IMR-90 (cell line): ENCODE results near the gene TEX28. TPM values are rescaled to one million over a fixed set of nuclear protein-coding genes. Genes with fewer than 3 reads are reported as not detected.

ENCODE experiments used
- ATAC-seq: fragments of 200-7000 bp; cut with Tn5 transposase; 2 replicates; pipeline ENCODE4 v1.9.1; 2020; ENCODE audit warnings: low read depth, mild to moderate bottlenecking, moderate library complexity
- BruUV-seq: library from RNA; stranded (reverse); fragments of 400-500 nt; replicated peaks from 2 replicates; lab custom pipeline; 2021; lab: Mats Ljungman, UMichigan
- CTCF ChIA-PET: fragments of 300-600 bp; formaldehyde crosslinking; extraction: SDS; loops from one replicate; lab custom pipeline; 2021; ENCODE audit warnings: antibody characterized with exemption; lab: Yijun Ruan, JAX
- POLR2A ChIA-PET: fragments of 300-600 bp; sonication (Branson Sonifier 250); formaldehyde crosslinking; loops from one replicate; lab custom pipeline; 2022; ENCODE audit warnings: antibody characterized with exemption; ENCODE audit not compliant: unreplicated experiment; lab: Charles Lee
- DNase-seq: peaks from one replicate; pipeline ENCODE4 v3.0.0; 2013
- H2AFZ ChIP-seq: replicated peaks from 2 replicates; pipeline ENCODE3; 2013; ENCODE audit warnings: low read length, mild to moderate bottlenecking; ENCODE audit not compliant: poor library complexity
- H2AK5ac ChIP-seq: 2 replicates; pipeline ENCODE4 v1.6.1; 2013; ENCODE audit warnings: low read depth, low read length, inconsistent platforms
- H2AK9ac ChIP-seq: replicated peaks from 2 replicates; pipeline ENCODE3; 2013; ENCODE audit warnings: mild to moderate bottlenecking, low read depth, low read length, moderate library complexity; ENCODE audit not compliant: poor library complexity
- H2BK120ac ChIP-seq: 2 replicates; pipeline ENCODE4 v1.6.1; 2013; ENCODE audit warnings: low read depth, low read length, inconsistent platforms
- H2BK15ac ChIP-seq: 3 replicates; pipeline ENCODE4 v1.6.1; 2013; ENCODE audit warnings: low read depth, low read length, inconsistent platforms
- H2BK20ac ChIP-seq: 2 replicates; pipeline ENCODE4 v1.6.1; 2013; ENCODE audit warnings: low read depth, mild to moderate bottlenecking, inconsistent platforms, low read length, moderate library complexity
- H2BK5ac ChIP-seq: 2 replicates; pipeline ENCODE4 v1.6.1; 2013; ENCODE audit warnings: mild to moderate bottlenecking, low read depth, low read length, inconsistent platforms; ENCODE audit not compliant: poor library complexity, severe bottlenecking
- H3K14ac ChIP-seq: replicated peaks from 2 replicates; pipeline ENCODE4 v1.6.1; 2013; ENCODE audit warnings: low read depth, low read length, inconsistent platforms
- H3K18ac ChIP-seq: 2 replicates; pipeline ENCODE4 v1.6.1; 2013; ENCODE audit warnings: low read depth, low read length, control low read depth
- H3K23ac ChIP-seq: 2 replicates; pipeline ENCODE4 v1.6.1; 2013; ENCODE audit warnings: low read depth, low read length, inconsistent platforms
- H3K27ac ChIP-seq: 2 replicates; pipeline ENCODE4 v1.5.1; 2013; ENCODE audit warnings: mild to moderate bottlenecking, control low read depth, low read length; ENCODE audit not compliant: insufficient read depth
- H3K27me3 ChIP-seq: 2 replicates; pipeline ENCODE4 v1.6.1; 2013; ENCODE audit warnings: low read length; ENCODE audit not compliant: control insufficient read depth, insufficient read depth
- H3K36me3 ChIP-seq: 2 replicates; pipeline ENCODE4 v1.6.1; 2013; ENCODE audit warnings: low read length, mixed read lengths; ENCODE audit not compliant: control insufficient read depth, insufficient read depth
- H3K4ac ChIP-seq: 2 replicates; pipeline ENCODE4 v1.6.1; 2013; ENCODE audit warnings: low read depth, low read length, inconsistent platforms
- H3K4me1 ChIP-seq: 2 replicates; pipeline ENCODE4 v1.6.1; 2013; ENCODE audit warnings: low read length, mixed read lengths; ENCODE audit not compliant: control insufficient read depth, insufficient read depth
- H3K4me2 ChIP-seq: 2 replicates; pipeline ENCODE4 v1.6.1; 2013; ENCODE audit warnings: low read depth, mild to moderate bottlenecking, control low read depth, low read length, moderate library complexity
- H3K4me3 ChIP-seq: 2 replicates; pipeline ENCODE4 v1.5.1; 2013; ENCODE audit warnings: low read depth, mild to moderate bottlenecking, control low read depth, low read length, moderate library complexity; ENCODE audit not compliant: insufficient read depth
- H3K56ac ChIP-seq: 2 replicates; pipeline ENCODE4 v1.6.1; 2013; ENCODE audit warnings: low read length, inconsistent platforms; ENCODE audit not compliant: insufficient read depth; ENCODE audit errors: extremely low read depth
- H3K79me1 ChIP-seq, 2 experiments: 2 replicates each; pipeline ENCODE4 v1.6.1; 2013; ENCODE audit warnings: low read length in 2 of 2, inconsistent platforms in 1 of 2, low read depth in 1 of 2
- H3K9ac ChIP-seq: 2 replicates; pipeline ENCODE4 v1.6.1; 2013; ENCODE audit warnings: low read depth, low read length, control low read depth
- H3K9me1 ChIP-seq: 2 replicates; pipeline ENCODE4 v1.6.1; 2013; ENCODE audit warnings: low read length, inconsistent platforms; ENCODE audit not compliant: insufficient read depth
- H3K9me3 ChIP-seq: 2 replicates; pipeline ENCODE4 v1.6.1; 2013; ENCODE audit warnings: low read length; ENCODE audit not compliant: control insufficient read depth, insufficient read depth
- H4K20me1 ChIP-seq: 2 replicates; pipeline ENCODE4 v1.6.1; 2013; ENCODE audit warnings: low read length, inconsistent platforms; ENCODE audit not compliant: insufficient read depth
- H4K5ac ChIP-seq: 2 replicates; pipeline ENCODE4 v1.6.1; 2013; ENCODE audit warnings: mild to moderate bottlenecking, low read depth, low read length, control low read depth
- H4K8ac ChIP-seq, 2 experiments: 2 replicates each; pipeline ENCODE4 v1.6.1; 2013; ENCODE audit warnings: low read depth in 2 of 2, low read length in 2 of 2, control low read depth in 1 of 2, inconsistent platforms in 1 of 2
- H4K91ac ChIP-seq: 2 replicates; pipeline ENCODE4 v1.6.1; 2013; ENCODE audit warnings: low read depth, low read length, inconsistent platforms; ENCODE audit not compliant: insufficient read depth
- BHLHE40 ChIP-seq: fragments of 150-350 bp; IDR thresholded peaks from 2 replicates; pipeline ENCODE4 v1.6.1; 2016; ENCODE audit warnings: mild to moderate bottlenecking, low read depth, low read length
- CEBPB ChIP-seq: IDR thresholded peaks from 2 replicates; pipeline ENCODE4 v1.6.1; 2012; ENCODE audit warnings: low read depth, low read length, improper control_type of control experiment
- CHD1 ChIP-seq: IDR thresholded peaks from 2 replicates; pipeline ENCODE4 v1.6.1; 2012; ENCODE audit warnings: low read depth, low read length, improper control_type of control experiment
- FOS ChIP-seq: fragments of 150-350 bp; IDR thresholded peaks from 2 replicates; pipeline ENCODE4 v1.6.1; 2016; ENCODE audit warnings: low read depth, low read length
- MAFK ChIP-seq: IDR thresholded peaks from 2 replicates; pipeline ENCODE4 v1.6.1; 2012; ENCODE audit warnings: low read depth, low read length, improper control_type of control experiment
- MAZ ChIP-seq: IDR thresholded peaks from 2 replicates; pipeline ENCODE4 v1.6.1; 2012; ENCODE audit warnings: low read depth, mild to moderate bottlenecking, low read length, improper control_type of control experiment, moderate library complexity, borderline replicate concordance
- MXI1 ChIP-seq: IDR thresholded peaks from 2 replicates; pipeline ENCODE4 v1.6.1; 2012; ENCODE audit warnings: low read depth, mild to moderate bottlenecking, low read length, moderate library complexity, borderline replicate concordance
- NFE2L2 ChIP-seq: fragments of 150-350 bp; IDR thresholded peaks from 2 replicates; pipeline ENCODE4 v1.6.1; 2016; ENCODE audit warnings: low read depth, mild to moderate bottlenecking, low read length
- POLR2A ChIP-seq: IDR thresholded peaks from 2 replicates; pipeline ENCODE4 v1.6.1; 2012; ENCODE audit warnings: mild to moderate bottlenecking, low read depth, low read length
- RAD21 ChIP-seq: IDR thresholded peaks from 2 replicates; pipeline ENCODE4 v1.6.1; 2012; ENCODE audit warnings: low read length, improper control_type of control experiment
- RCOR1 ChIP-seq: IDR thresholded peaks from 2 replicates; pipeline ENCODE4 v1.6.1; 2012; ENCODE audit warnings: mild to moderate bottlenecking, low read length, improper control_type of control experiment; ENCODE audit not compliant: insufficient replicate concordance
- RFX5 ChIP-seq: IDR thresholded peaks from 2 replicates; pipeline ENCODE4 v1.8.0; 2012; ENCODE audit warnings: low read depth, mild to moderate bottlenecking, low read length, moderate library complexity
- SMC3 ChIP-seq: fragments of 150-350 bp; IDR thresholded peaks from 2 replicates; pipeline ENCODE4 v1.6.1; 2016; ENCODE audit warnings: low read depth, mild to moderate bottlenecking, antibody characterized with exemption, low read length, moderate library complexity
- WGBS, 2 experiments: methylation state at CpG; one replicate each; pipeline versions ENCODE4 v1.1.5 to v1.1.7; 2013; ENCODE audit warnings: missing lambda C conversion rate in 2 of 2; ENCODE audit not compliant: insufficient read length in 1 of 2; ENCODE audit errors: extremely low coverage in 2 of 2; 5-methylcytosine and 5-hydroxymethylcytosine counted together
- dilution Hi-C: fragments of 300-500 bp; cut with HindIII; formaldehyde crosslinking; loops from one replicate; pipeline ENCODE4 v1.14.3; 2018; ENCODE audit warnings: low sequenced_read_pairs; ENCODE audit not compliant: unreplicated experiment
- in situ Hi-C: fragments of 300-500 bp; cut with MboI; formaldehyde crosslinking; loops from 3 replicates; pipeline ENCODE4 v1.14.3; 2019; ENCODE audit warnings: low sequenced_read_pairs, inconsistent platforms, mixed read lengths
- intact Hi-C: fragments of 100-400 bp; cut with micrococcal nuclease; formaldehyde crosslinking; loops from 2 replicates; pipeline ENCODE4 v1.10.0; 2022
- polyA plus RNA-seq, 3 experiments: library from polyadenylated mRNA; depleted of rRNA; stranded (reverse); fragments of >200 nt; gene quantifications; 2 replicates each; pipeline ENCODE4 v1.2.3, GENCODE V29; 2012; ENCODE audit warnings: low replicate concordance in 1 of 3
- total RNA-seq: library from RNA; depleted of rRNA; stranded (reverse); fragments of >200 nt; gene quantifications from 2 replicates; pipeline ENCODE4 v1.2.3, GENCODE V29; 2012
- TF ChIP-seq, protein P1 (sequence below): fragments of 150-350 bp; IDR thresholded peaks from 2 replicates; pipeline ENCODE4 v1.6.1; 2017; ENCODE audit warnings: mild to moderate bottlenecking, antibody characterized with exemption, low read length, low read depth
- TF ChIP-seq, protein P2 (sequence below): fragments of 150-350 bp; IDR thresholded peaks from 2 replicates; pipeline ENCODE4 v1.6.1; 2016; ENCODE audit warnings: low read depth, mild to moderate bottlenecking, low read length, moderate library complexity, borderline replicate concordance

Gene TEX28
- total and polyA plus RNA-seq, 2 of the 4 experiments (the other 2 are of a cell fraction): not detected

DNA sequence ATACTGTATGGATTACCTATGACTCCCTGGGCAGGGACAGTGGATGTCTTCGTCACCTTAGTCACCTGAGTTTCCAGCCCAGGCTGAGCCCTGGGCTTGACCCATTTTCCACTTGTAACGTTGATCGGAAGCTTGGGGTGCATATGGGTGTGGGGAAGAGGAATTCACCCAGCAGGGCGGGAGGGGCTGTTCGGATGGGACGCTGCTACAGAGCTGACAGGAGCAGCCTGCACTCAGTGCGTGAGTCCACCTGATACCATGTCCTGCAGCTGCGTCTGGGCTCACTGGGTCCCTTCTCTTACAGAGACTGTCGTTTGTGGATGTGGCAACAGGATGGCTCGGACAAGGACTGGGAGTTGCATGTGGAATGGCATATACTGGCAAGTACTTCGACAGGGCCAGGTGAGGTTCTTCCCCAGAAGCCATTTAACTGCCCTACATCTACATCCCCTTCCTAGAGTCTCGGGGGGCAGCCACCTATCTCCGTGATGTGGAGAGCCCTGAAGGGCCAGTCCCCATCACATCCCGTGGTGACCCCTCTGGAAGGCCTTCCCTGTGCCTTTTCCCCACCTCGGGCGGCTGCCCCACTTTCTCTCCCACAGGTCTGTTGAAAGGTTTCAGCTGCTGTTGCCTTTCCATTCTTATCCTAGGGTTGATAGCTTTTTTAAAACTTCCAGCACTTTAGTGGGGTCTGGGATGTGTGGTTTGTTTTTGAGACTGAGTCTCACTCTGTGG, 14.3 kb upstream of the TEX28 start:
- no peaks in the 10 kb centered on the region for H3K4me1 ChIP-seq
- CTCF ChIA-PET: interaction anchor here (0.6 kb wide), 1 partner anchor 307 kb away, joined by 4 read pairs; no protein-coding TSS in a partner anchor
- H3K4ac ChIP-seq: no peak overlapping the region
- no peak for TF ChIP-seq RFX5
- no peak for TF ChIP-seq SMC3
- TF ChIP-seq MAFK: no peak
- no peak for TF ChIP-seq FOS
- TF ChIP-seq, protein P1, sequence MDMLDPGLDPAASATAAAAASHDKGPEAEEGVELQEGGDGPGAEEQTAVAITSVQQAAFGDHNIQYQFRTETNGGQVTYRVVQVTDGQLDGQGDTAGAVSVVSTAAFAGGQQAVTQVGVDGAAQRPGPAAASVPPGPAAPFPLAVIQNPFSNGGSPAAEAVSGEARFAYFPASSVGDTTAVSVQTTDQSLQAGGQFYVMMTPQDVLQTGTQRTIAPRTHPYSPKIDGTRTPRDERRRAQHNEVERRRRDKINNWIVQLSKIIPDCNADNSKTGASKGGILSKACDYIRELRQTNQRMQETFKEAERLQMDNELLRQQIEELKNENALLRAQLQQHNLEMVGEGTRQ: no peak
- no peak for TF ChIP-seq POLR2A
- TF ChIP-seq BHLHE40: no peak
- no peak for TF ChIP-seq NFE2L2
- TF ChIP-seq CEBPB: no peak
- TF ChIP-seq MAZ: no peak
- no peak for TF ChIP-seq CHD1
- no peak for TF ChIP-seq RCOR1
- TF ChIP-seq RAD21: no peak
- TF ChIP-seq MXI1: no peak
- TF ChIP-seq, protein P2, sequence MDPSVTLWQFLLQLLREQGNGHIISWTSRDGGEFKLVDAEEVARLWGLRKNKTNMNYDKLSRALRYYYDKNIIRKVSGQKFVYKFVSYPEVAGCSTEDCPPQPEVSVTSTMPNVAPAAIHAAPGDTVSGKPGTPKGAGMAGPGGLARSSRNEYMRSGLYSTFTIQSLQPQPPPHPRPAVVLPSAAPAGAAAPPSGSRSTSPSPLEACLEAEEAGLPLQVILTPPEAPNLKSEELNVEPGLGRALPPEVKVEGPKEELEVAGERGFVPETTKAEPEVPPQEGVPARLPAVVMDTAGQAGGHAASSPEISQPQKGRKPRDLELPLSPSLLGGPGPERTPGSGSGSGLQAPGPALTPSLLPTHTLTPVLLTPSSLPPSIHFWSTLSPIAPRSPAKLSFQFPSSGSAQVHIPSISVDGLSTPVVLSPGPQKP: no peak

More for the DNA sequence above, 14.3 kb upstream of the TEX28 start:
- H3K23ac ChIP-seq: no peak overlapping the region
- H2AK5ac ChIP-seq: no peak overlapping the region
- no peaks in the 10 kb centered on the region for H4K20me1 ChIP-seq
- H2BK15ac ChIP-seq: no peak overlapping the region
- POLR2A ChIA-PET: no interaction called here
- no peak overlapping the region for H2BK5ac ChIP-seq
- no peak overlapping the region for H4K91ac ChIP-seq
- DNase-seq (no peak), ATAC-seq (no peak)
- no peak overlapping the region for H2AK9ac ChIP-seq
- H2AFZ ChIP-seq: peak overlapping the region; percentile 26
- dilution Hi-C loops: no loop called here
- no peaks in the 10 kb centered on the region for H3K36me3 ChIP-seq
- no peak overlapping the region for H3K18ac ChIP-seq
- H3K27me3 ChIP-seq: peaks cover 5% of the 10 kb centered on the region; the same call in 1 of the 2 replicates
- H2BK20ac ChIP-seq: no peak overlapping the region
- no peak overlapping the region for H3K27ac ChIP-seq
- no peak overlapping the region for H3K4me3 ChIP-seq
- 55% methylated on average over 5 of the region's 16 CpGs; no CpG with 5 or more reads in 1 of the 2 experiments for WGBS, 2 experiments
- H2BK120ac ChIP-seq: no peak overlapping the region
- H3K4me2 ChIP-seq: no peak overlapping the region
- H4K5ac ChIP-seq: no peak overlapping the region
- in situ Hi-C loops: no loop called here
- no peak overlapping the region for H3K14ac ChIP-seq
- H3K9me3 ChIP-seq: no peaks in the 10 kb centered on the region
- no peak overlapping the region for H3K56ac ChIP-seq
- H3K9me1 ChIP-seq: no peaks in the 10 kb centered on the region; the same call in 1 of the 2 replicates
- no peak overlapping the region for H4K8ac ChIP-seq
- intact Hi-C loops: no loop called here
- no peak overlapping the region for H3K9ac ChIP-seq
- BruUV-seq: no TSS peak
- no peaks in the 10 kb centered on the region for H3K79me1 ChIP-seq
